Ovary (tissue), 3 donors: ENCODE data around the gene SORCS2.

Experiments
- POLR2A ChIP-seq: fragments of 450-650 bp; IDR thresholded peaks from one replicate; pipeline ENCODE4 v1.6.1; 2017; ENCODE audit warnings: antibody characterized with exemption, mild to moderate bottlenecking, moderate library complexity
- TF ChIP-seq, protein P1 (sequence below), 3 donors: fragments of 450-650 bp in 2 of 3; fragments of 200-600 bp in 1 of 3; IDR thresholded peaks; one replicate each; pipeline versions ENCODE4 v1.5.1 to v1.8.0; 2016 to 2022; ENCODE audit warnings: antibody characterized with exemption in 3 of 3, mild to moderate bottlenecking in 1 of 3
- donor health status: DM: no; HTN: no; CAD: no.

DNA sequence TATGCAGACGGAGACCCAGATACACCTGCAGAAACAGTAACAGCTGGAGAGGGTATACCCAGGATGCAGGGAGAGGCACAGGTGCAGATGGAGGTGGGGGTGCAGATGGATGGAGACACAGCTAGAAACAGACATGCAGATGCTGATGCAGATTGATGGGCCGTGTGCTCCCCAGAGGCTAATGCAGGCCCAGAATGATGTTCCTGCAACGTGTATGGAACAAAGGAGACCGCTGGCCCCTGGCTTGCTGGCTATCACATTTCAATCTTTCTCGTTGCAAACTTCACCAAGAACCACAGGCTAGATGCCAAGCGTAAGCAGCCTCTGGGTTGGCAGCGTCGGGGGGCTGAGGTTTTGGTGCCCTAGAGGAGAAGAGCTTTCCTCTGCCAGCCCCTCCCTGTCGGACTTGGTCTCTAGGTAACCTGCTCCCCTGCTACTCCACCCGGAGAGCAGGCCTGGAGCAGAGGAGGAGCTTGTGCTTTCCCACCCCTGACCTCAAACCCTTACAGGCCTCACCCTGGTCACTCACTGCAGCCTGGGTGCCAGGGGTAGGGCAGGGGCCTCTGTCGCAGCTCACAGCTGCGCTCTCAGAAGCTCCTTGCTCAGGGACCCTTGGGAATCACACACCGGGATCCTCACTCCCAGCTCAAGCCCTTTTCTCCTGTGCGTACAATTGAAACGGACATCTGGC is 311.4 kb downstream of the SORCS2 start:
- TF ChIP-seq, protein P1, sequence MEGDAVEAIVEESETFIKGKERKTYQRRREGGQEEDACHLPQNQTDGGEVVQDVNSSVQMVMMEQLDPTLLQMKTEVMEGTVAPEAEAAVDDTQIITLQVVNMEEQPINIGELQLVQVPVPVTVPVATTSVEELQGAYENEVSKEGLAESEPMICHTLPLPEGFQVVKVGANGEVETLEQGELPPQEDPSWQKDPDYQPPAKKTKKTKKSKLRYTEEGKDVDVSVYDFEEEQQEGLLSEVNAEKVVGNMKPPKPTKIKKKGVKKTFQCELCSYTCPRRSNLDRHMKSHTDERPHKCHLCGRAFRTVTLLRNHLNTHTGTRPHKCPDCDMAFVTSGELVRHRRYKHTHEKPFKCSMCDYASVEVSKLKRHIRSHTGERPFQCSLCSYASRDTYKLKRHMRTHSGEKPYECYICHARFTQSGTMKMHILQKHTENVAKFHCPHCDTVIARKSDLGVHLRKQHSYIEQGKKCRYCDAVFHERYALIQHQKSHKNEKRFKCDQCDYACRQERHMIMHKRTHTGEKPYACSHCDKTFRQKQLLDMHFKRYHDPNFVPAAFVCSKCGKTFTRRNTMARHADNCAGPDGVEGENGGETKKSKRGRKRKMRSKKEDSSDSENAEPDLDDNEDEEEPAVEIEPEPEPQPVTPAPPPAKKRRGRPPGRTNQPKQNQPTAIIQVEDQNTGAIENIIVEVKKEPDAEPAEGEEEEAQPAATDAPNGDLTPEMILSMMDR (IDR thresholded peaks at IDR 0.05) = no peak
- no peak for TF ChIP-seq POLR2A
